GM10266 (cell line): ENCODE results near the gene PLCH1.

Experiments used
- DNase-seq: peaks from one replicate; pipeline ENCODE4 v3.0.0; 2012; ENCODE audit errors: extremely low spot score
- CTCF ChIP-seq: IDR thresholded peaks from 2 replicates; pipeline ENCODE4 v1.5.1; 2012; ENCODE audit warnings: mild to moderate bottlenecking, low read depth; ENCODE audit not compliant: control insufficient read depth, insufficient read depth; ENCODE audit errors: missing control alignments

The PLCH1 gene

GRCh38 chr3:155364492-155364891 lies 380.4 kb downstream of the PLCH1 start:
- no peak for DNase-seq
- no peak for TF ChIP-seq CTCF

GRCh38 chr3:155363690-155364070 lies 381.2 kb downstream of the PLCH1 start:
- no peak for DNase-seq
- TF ChIP-seq CTCF: no peak

- TF ChIP-seq CTCF: no peak
- DNase-seq: no peak
Measured at GRCh38 chr3:155362808-155363689, 381.8 kb downstream of the PLCH1 start.

- DNase-seq: no peak
- no peak for TF ChIP-seq CTCF
Measured at GRCh38 chr3:155360281-155360680, 384.6 kb downstream of the PLCH1 start.

GRCh38 chr3:155356594-155357370 lies 388.1 kb downstream of the PLCH1 start:
- DNase-seq: no peak
- no peak for TF ChIP-seq CTCF

- no peak for DNase-seq
Measured at GRCh38 chr3:155354658-155355057, 390.2 kb downstream of the PLCH1 start.

More at GRCh38 chr3:155354658-155355057, 390.2 kb downstream of the PLCH1 start:
- TF ChIP-seq CTCF: no peak
